ENCODE data around the gene PRAMEF20. TPM values are rescaled to one million over a fixed set of nuclear protein-coding genes. Genes with fewer than 3 reads are reported as not detected.

Gene PRAMEF20
- total RNA-seq, 1 donor from 2014 or later: not detected

- H3K9me3 ChIP-seq (ENCODE audit: low read depth): no peaks in the 10 kb centered on the region
- no peaks in the 10 kb centered on the region for H3K36me3 ChIP-seq
- H3K79me2 ChIP-seq (ENCODE audit: low read depth): no peaks in the 10 kb centered on the region
- no peak overlapping the region for H2AFZ ChIP-seq (replicated peaks)
- Mint-ChIP-seq H3K27me3 (ENCODE audit: insufficient read depth, low read depth) (peaks cover 2% of the 10 kb centered on the region), H3K4me3 (no peak overlapping the region), H3K27ac (no peak overlapping the region), H3K4me1 (no peaks in the 10 kb centered on the region), H3K36me3 (no peaks in the 10 kb centered on the region), H3K9me3 (peaks cover 3% of the 10 kb centered on the region)
- TF ChIP-seq EZH2phosphoT487 (IDR thresholded peaks at IDR 0.05): no peak
- no peak for TF ChIP-seq EZH2 (IDR thresholded peaks at IDR 0.05)
- no peak for TF ChIP-seq CTCF (IDR thresholded peaks at IDR 0.05)
- H3K27ac ChIP-seq: no peak overlapping the region
- no peak overlapping the region for H3K4me3 ChIP-seq
- H3F3A ChIP-seq (ENCODE audit: low read depth): no peaks in the 10 kb centered on the region
- H3K27me3 ChIP-seq: peaks cover 4% of the 10 kb centered on the region
- no peaks in the 10 kb centered on the region for H3K4me1 ChIP-seq
- H3K4me2 ChIP-seq: no peak overlapping the region
- DNase-seq (ENCODE audit: low spot score): no peak
- no peaks in the 10 kb centered on the region for H4K20me1 ChIP-seq (ENCODE audit: low read depth)
- no peak overlapping the region for H3K9ac ChIP-seq
Observed at GRCh38 chr1:13465515-13465914, 55.3 kb downstream of the PRAMEF20 start.

DNA sequence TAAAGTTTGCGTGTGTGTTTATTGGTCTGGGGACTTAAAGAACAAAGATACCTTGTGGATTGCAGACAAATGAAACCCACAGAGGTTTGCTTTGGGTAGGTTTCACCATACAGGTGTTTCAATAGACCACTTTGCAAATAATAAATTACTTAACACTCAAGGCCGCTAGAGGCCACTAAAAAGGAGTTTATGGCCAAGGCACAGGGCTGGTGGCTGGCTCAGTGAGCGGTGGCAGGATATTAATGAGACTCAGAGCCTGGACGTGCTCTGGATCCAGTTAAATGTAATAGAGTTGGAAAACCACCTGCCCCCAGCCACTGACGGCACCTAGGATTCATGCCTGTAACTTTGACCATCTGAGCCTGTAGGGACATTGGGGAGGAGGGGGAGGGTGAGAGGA lies 59.1 kb downstream of the PRAMEF20 start:
- H3K9me3 ChIP-seq (ENCODE audit: low read depth): no peaks in the 10 kb centered on the region
- DNase-seq (ENCODE audit: low spot score): peak; percentile 43
- no peak overlapping the region for H3K4me3 Mint-ChIP-seq
- no peak overlapping the region for H3K4me2 ChIP-seq
- H3F3A ChIP-seq (ENCODE audit: low read depth): no peaks in the 10 kb centered on the region
- no peak overlapping the region for H3K4me3 ChIP-seq
- H3K36me3 Mint-ChIP-seq: no peaks in the 10 kb centered on the region
- H3K79me2 ChIP-seq (ENCODE audit: low read depth): no peaks in the 10 kb centered on the region
- no peak overlapping the region for H3K27ac Mint-ChIP-seq
- peaks cover 4% of the 10 kb centered on the region for H3K27me3 ChIP-seq
- no peaks in the 10 kb centered on the region for H3K36me3 ChIP-seq
- H3K4me1 Mint-ChIP-seq: no peaks in the 10 kb centered on the region
- no peaks in the 10 kb centered on the region for H3K4me1 ChIP-seq
- no peaks in the 10 kb centered on the region for H3K9me3 Mint-ChIP-seq
- no peak overlapping the region for H3K27ac ChIP-seq
- H3K9ac ChIP-seq: no peak overlapping the region
- peaks cover 6% of the 10 kb centered on the region for H3K27me3 Mint-ChIP-seq (ENCODE audit: insufficient read depth, low read depth)
- H4K20me1 ChIP-seq (ENCODE audit: low read depth): no peaks in the 10 kb centered on the region
- no peak overlapping the region for H2AFZ ChIP-seq (replicated peaks)
- TF ChIP-seq EZH2phosphoT487 (IDR thresholded peaks at IDR 0.05): no peak
- peak; percentile 47 for TF ChIP-seq CTCF (IDR thresholded peaks at IDR 0.05)

Other genes with a start within 250 kb of the PRAMEF20 start
- gene HNRNPCL4, start 244.8 kb upstream of the PRAMEF20 start, total RNA-seq (ENCODE audit: low replicate concordance): not detected in 2 replicates
- gene PRAMEF9, start 238.6 kb upstream of the PRAMEF20 start, total RNA-seq (ENCODE audit: low replicate concordance): not detected in 2 replicates
- gene PRAMEF13, start 209.0 kb upstream of the PRAMEF20 start, total RNA-seq (ENCODE audit: low replicate concordance): not detected in 2 replicates
- gene PRAMEF18, start 184.3 kb upstream of the PRAMEF20 start, total RNA-seq (ENCODE audit: low replicate concordance): not detected in 2 replicates
- gene PRAMEF5, start 156.3 kb upstream of the PRAMEF20 start, total RNA-seq (ENCODE audit: low replicate concordance): not detected in 2 replicates
- not detected in 2 replicates for gene PRAMEF8, start 125.3 kb upstream of the PRAMEF20 start, total RNA-seq (ENCODE audit: low replicate concordance)
- gene PRAMEF33, start 106.9 kb upstream of the PRAMEF20 start, total RNA-seq (ENCODE audit: low replicate concordance): not detected in 2 replicates
- gene PRAMEF15, start 94.9 kb upstream of the PRAMEF20 start, total RNA-seq (ENCODE audit: low replicate concordance): not detected in 2 replicates
- gene PRAMEF14, start 63.3 kb upstream of the PRAMEF20 start, total RNA-seq (ENCODE audit: low replicate concordance): not detected in 2 replicates
- gene PRAMEF19, start 38.5 kb upstream of the PRAMEF20 start, total RNA-seq (ENCODE audit: low replicate concordance): not detected in 2 replicates
- gene PRAMEF17, start 20.8 kb upstream of the PRAMEF20 start, total RNA-seq (ENCODE audit: low replicate concordance): not detected in 2 replicates
- gene LRRC38, start 103.6 kb downstream of the PRAMEF20 start, total RNA-seq (ENCODE audit: low replicate concordance): not detected in 2 replicates
- gene PDPN, start 173.4 kb downstream of the PRAMEF20 start, total RNA-seq (ENCODE audit: low replicate concordance): 2.2 and 3.4 TPM in 2 replicates

Data from neural progenitor cell (in vitro differentiated cells).